Endothelial cell (in vitro differentiated cells): ENCODE results near the gene FAM53B. TPM values are rescaled to one million over a fixed set of nuclear protein-coding genes. Genes with fewer than 3 reads are reported as not detected.

Source experiments
- DNase-seq: peaks from one replicate; pipeline ENCODE4 v3.0.0; 2021; ENCODE audit warnings: low spot score
- H3K27ac Mint-ChIP-seq: one replicate; pipeline ENCODE4 v1.8.0; 2021; ENCODE audit warnings: mixed read lengths, inconsistent platforms; ENCODE audit not compliant: unreplicated experiment
- H3K27me3 Mint-ChIP-seq: one replicate; pipeline ENCODE4 v1.8.0; 2021; ENCODE audit warnings: mild to moderate bottlenecking, moderate library complexity, mixed read lengths, inconsistent platforms; ENCODE audit not compliant: unreplicated experiment
- H3K36me3 Mint-ChIP-seq: one replicate; pipeline ENCODE4 v1.8.0; 2021; ENCODE audit warnings: mild to moderate bottlenecking, low read depth, mixed read lengths, inconsistent platforms; ENCODE audit not compliant: unreplicated experiment
- H3K4me1 Mint-ChIP-seq: one replicate; pipeline ENCODE4 v1.8.0; 2021; ENCODE audit warnings: mild to moderate bottlenecking, mixed read lengths, inconsistent platforms; ENCODE audit not compliant: unreplicated experiment
- H3K4me3 Mint-ChIP-seq: one replicate; pipeline ENCODE4 v1.8.0; 2021; ENCODE audit warnings: mild to moderate bottlenecking, mixed read lengths, inconsistent platforms; ENCODE audit not compliant: unreplicated experiment
- H3K9me3 Mint-ChIP-seq: one replicate; pipeline ENCODE4 v1.8.0; 2021; ENCODE audit warnings: mixed read lengths, inconsistent platforms; ENCODE audit not compliant: unreplicated experiment
- CTCF ChIP-seq: fragments of 200-600 bp; sonication (generic); IDR thresholded peaks from one replicate; pipeline ENCODE4 v1.5.0; 2021; ENCODE audit warnings: antibody characterized with exemption; ENCODE audit not compliant: unreplicated experiment
- total RNA-seq: library from RNA; stranded (reverse); fragmentation: NEBNext Ultra II Directional; extraction: Animal tissue kit (Norgen Biotek cat#: 25700); gene quantifications from one replicate; pipeline ENCODE4 v1.2.1, GENCODE V29; 2021; ENCODE audit not compliant: unreplicated experiment

Gene FAM53B
- total RNA-seq, 1 donor from 2014 or later = 21.0 TPM

GRCh38 chr10:124699471-124700292 lies 44.5 kb downstream of the FAM53B start:
- Mint-ChIP-seq H3K36me3 (peaks cover 38% of the 10 kb centered on the region), H3K4me1 (peaks cover 20% of the 10 kb centered on the region), H3K27me3 (peaks cover 8% of the 10 kb centered on the region), H3K4me3 (no peak overlapping the region), H3K9me3 (no peaks in the 10 kb centered on the region), H3K27ac (no peak overlapping the region)
- no peak for TF ChIP-seq CTCF
- DNase-seq = no peak

- Mint-ChIP-seq H3K4me1 (peaks cover 17% of the 10 kb centered on the region), H3K27me3 (peaks cover 8% of the 10 kb centered on the region), H3K4me3 (no peak overlapping the region), H3K9me3 (no peaks in the 10 kb centered on the region), H3K36me3 (peaks cover 32% of the 10 kb centered on the region), H3K27ac (no peak overlapping the region)
- no peak for TF ChIP-seq CTCF
- DNase-seq = no peak
These were observed 45.4 kb downstream of the FAM53B start for GRCh38 chr10:124698545-124699469.

GRCh38 chr10:124697837-124698544 lies 46.2 kb downstream of the FAM53B start:
- Mint-ChIP-seq H3K36me3 (peaks cover 26% of the 10 kb centered on the region), H3K4me1 (peaks cover 18% of the 10 kb centered on the region), H3K27ac (no peak overlapping the region), H3K9me3 (no peaks in the 10 kb centered on the region), H3K27me3 (peaks cover 8% of the 10 kb centered on the region), H3K4me3 (no peak overlapping the region)
- TF ChIP-seq CTCF = no peak
- DNase-seq = no peak

GRCh38 chr10:124697443-124697836 lies 46.7 kb downstream of the FAM53B start:
- Mint-ChIP-seq H3K27ac (no peak overlapping the region), H3K36me3 (peaks cover 25% of the 10 kb centered on the region), H3K4me1 (peaks cover 18% of the 10 kb centered on the region), H3K27me3 (peaks cover 8% of the 10 kb centered on the region), H3K9me3 (no peaks in the 10 kb centered on the region), H3K4me3 (no peak overlapping the region)
- DNase-seq = no peak
- TF ChIP-seq CTCF = no peak
